ENCODE measurements around the gene SLC26A2.

The SLC26A2 gene

GRCh38 chr5:150000256-150000989, 39.9 kb downstream of the SLC26A2 start, which contains the start of the genes HMGXB3 and TIGD6:
Gene HMGXB3, plus strand, starts transcription at chr5:150000739. Its CDS starts 4,114 bp downstream, at chr5:150004853.
Gene TIGD6, minus strand, starts transcription at chr5:150000654. Its CDS starts 4,306 bp downstream, at chr5:149996348.
- H3K27me3 Mint-ChIP-seq, result no peaks in the 10 kb centered on the region
- H3K4me3 Mint-ChIP-seq, result peak within 1 kb of the TSS; percentile 88
- ATAC-seq, result peak; percentile 97
- H3K9me3 Mint-ChIP-seq, result no peaks in the 10 kb centered on the region
- peaks cover 28% of the 10 kb centered on the region for H3K36me3 Mint-ChIP-seq
- H3K4me1 Mint-ChIP-seq, result peaks cover 46% of the 10 kb centered on the region
- H3K27ac Mint-ChIP-seq, result peak within 1 kb of the TSS; percentile 87

- H3K27me3 Mint-ChIP-seq, result no peaks in the 10 kb centered on the region
- peak overlapping the region; percentile 88 for H3K4me3 Mint-ChIP-seq
- peak; percentile 16 for ATAC-seq
- peaks cover 28% of the 10 kb centered on the region for H3K36me3 Mint-ChIP-seq
- peak overlapping the region; percentile 87 for H3K27ac Mint-ChIP-seq
- peaks cover 46% of the 10 kb centered on the region for H3K4me1 Mint-ChIP-seq
- no peaks in the 10 kb centered on the region for H3K9me3 Mint-ChIP-seq
Measured at GRCh38 chr5:150000990-150001659, 40.6 kb downstream of the SLC26A2 start.

DNA sequence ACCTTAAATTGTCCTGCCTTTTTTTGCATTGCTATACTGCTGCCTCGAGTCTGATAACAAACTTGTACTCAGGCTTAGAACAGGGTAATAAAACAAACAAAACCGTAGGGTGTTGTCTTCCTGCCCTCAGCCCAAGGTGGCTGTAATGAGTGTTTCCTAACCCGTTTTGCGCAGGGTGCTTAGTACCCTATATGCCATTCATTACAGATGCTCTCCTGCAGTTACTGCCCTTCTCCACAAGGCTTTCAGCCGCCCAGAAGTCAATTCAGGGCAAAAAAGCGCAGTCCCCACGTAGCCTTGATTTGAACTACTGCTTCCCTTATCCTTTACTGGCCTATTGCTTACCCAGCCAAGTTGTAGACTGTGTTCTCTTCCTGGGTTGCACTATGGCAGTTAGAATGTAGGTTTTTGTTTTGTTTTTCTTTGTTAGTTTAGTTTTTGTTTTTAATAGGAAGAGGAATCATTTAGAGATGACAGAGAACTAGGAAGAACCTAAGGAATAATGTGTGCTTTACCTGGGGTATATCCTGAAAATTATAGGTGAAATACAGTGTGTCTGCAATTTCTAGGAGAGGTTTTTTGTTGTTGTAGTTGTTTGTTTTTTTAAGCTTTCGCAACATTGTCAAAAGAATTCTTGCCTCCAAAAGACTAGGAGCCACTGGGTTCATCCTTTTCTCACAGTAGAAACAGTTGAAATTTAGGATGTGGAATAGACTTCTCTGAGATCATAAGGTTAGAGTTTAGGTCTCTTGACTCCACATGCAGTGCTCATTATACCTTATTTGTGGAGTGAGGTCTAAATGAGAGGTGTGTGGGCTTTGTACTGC, 41.3 kb downstream of the SLC26A2 start:
- Mint-ChIP-seq H3K4me1 (peaks cover 46% of the 10 kb centered on the region), H3K4me3 (peak overlapping the region; percentile 88), H3K27ac (peak overlapping the region; percentile 87), H3K9me3 (no peaks in the 10 kb centered on the region), H3K27me3 (no peaks in the 10 kb centered on the region), H3K36me3 (peaks cover 29% of the 10 kb centered on the region)
- ATAC-seq, result peak; percentile 70

- no peak overlapping the region for H3K27ac Mint-ChIP-seq
Measured at GRCh38 chr5:150006318-150006717, 45.8 kb downstream of the SLC26A2 start.

GRCh38 chr5:150007050-150007449, 46.5 kb downstream of the SLC26A2 start:
- H3K27ac Mint-ChIP-seq, result no peak overlapping the region
- H3K4me1 Mint-ChIP-seq, result peaks cover 21% of the 10 kb centered on the region

More at GRCh38 chr5:150006318-150006717, 45.8 kb downstream of the SLC26A2 start:
- ATAC-seq, result no peak
- no peak overlapping the region for H3K4me3 Mint-ChIP-seq
- H3K4me1 Mint-ChIP-seq, result peaks cover 28% of the 10 kb centered on the region
- H3K36me3 Mint-ChIP-seq, result peaks cover 67% of the 10 kb centered on the region
- no peaks in the 10 kb centered on the region for H3K9me3 Mint-ChIP-seq
- H3K27me3 Mint-ChIP-seq, result no peaks in the 10 kb centered on the region

DNA sequence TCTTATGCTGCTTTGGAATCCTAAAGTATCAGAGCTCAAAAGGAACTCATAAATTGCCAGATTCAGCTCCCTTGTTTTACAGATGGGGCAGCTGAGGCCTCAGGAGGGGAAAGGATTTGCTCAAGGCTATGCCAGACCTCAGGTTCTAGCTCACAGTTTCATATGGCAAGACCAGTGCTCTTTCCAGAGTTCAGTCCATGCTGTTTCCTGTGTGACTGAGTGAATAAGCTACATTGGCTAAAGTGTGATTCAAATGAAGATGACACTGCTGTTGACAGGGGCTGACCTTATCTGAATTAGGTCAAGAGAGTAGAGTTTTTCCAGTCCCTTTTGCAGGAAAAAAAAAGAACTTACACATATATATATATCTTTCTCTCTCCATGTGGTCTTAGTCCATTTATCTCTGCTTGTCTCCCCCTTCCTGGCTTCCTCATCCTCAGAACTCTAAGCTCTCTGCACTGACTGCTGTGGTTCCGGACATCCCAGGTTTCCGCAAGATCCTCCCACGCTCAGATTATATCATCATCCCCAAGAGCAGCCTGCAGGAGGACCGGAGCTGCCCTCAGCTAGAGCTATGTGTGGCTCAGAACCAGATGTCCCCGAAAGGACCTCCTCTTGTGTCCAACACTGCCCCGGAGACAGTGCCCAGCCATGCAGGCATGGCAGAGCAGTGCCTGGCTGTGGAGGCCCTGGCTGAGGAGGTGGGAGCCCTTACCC, 49.3 kb downstream of the SLC26A2 start:
- Mint-ChIP-seq H3K27ac (no peak overlapping the region), H3K36me3 (peaks cover 85% of the 10 kb centered on the region)
- ATAC-seq, result no peak

More at GRCh38 chr5:150007050-150007449, 46.5 kb downstream of the SLC26A2 start:
- H3K9me3 Mint-ChIP-seq, result no peaks in the 10 kb centered on the region
- peaks cover 71% of the 10 kb centered on the region for H3K36me3 Mint-ChIP-seq
- H3K27me3 Mint-ChIP-seq, result no peaks in the 10 kb centered on the region
- no peak for ATAC-seq
- no peak overlapping the region for H3K4me3 Mint-ChIP-seq

DNA sequence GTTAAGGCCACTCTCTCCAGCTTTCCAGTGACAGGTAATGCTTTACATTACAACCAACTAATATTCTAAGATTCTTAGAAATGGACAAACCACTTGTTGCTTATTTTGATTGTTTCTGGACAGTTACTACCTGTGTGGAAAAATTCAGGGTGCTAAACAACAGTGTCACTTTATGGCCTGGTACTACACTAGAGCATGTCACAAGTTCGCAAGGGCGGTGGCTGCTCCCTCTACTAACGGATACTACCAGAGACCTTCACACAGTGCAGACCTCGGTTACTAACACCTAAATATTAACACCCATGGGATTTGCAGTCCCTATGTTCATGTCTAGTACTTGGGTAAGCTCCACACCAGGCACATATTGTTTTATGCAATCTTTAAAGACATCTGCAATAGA, 53.4 kb downstream of the SLC26A2 start:
- no peak for ATAC-seq
- H3K27ac Mint-ChIP-seq, result no peak overlapping the region
- H3K4me1 Mint-ChIP-seq, result no peaks in the 10 kb centered on the region
- no peak overlapping the region for H3K4me3 Mint-ChIP-seq
- peaks cover 96% of the 10 kb centered on the region for H3K36me3 Mint-ChIP-seq
- no peaks in the 10 kb centered on the region for H3K9me3 Mint-ChIP-seq
- H3K27me3 Mint-ChIP-seq, result no peaks in the 10 kb centered on the region

More for the DNA sequence above, 49.3 kb downstream of the SLC26A2 start:
- Mint-ChIP-seq H3K4me1 (peaks cover 2% of the 10 kb centered on the region), H3K9me3 (no peaks in the 10 kb centered on the region), H3K4me3 (no peak overlapping the region), H3K27me3 (no peaks in the 10 kb centered on the region)

DNA sequence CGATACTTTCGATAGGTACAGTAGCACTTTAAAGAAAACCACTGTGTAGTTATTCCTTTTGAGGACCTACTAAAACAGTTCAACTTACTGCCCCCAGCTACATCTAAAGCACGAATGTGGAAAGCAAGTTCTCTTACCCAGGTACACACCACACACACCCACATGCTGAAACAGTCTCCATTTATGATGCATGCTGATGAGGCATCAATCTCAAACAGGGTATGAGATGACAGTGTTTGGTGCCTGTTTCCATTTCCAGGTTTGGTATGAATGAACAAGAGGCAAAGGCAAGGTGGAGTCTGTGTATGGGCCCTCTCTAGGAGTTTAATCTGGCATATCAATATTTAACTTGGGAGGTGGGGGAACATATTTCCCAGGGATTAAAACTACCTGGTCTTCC, 53.9 kb downstream of the SLC26A2 start:
- Mint-ChIP-seq H3K9me3 (no peaks in the 10 kb centered on the region), H3K4me1 (no peaks in the 10 kb centered on the region), H3K4me3 (no peak overlapping the region), H3K27ac (no peak overlapping the region), H3K27me3 (no peaks in the 10 kb centered on the region), H3K36me3 (peaks cover 97% of the 10 kb centered on the region)
- no peak for ATAC-seq

GRCh38 chr5:150015415-150015814, 54.9 kb downstream of the SLC26A2 start:
- Mint-ChIP-seq H3K4me1 (peaks cover 4% of the 10 kb centered on the region), H3K4me3 (no peak overlapping the region), H3K27ac (no peak overlapping the region), H3K27me3 (no peaks in the 10 kb centered on the region), H3K36me3 (peaks cover 96% of the 10 kb centered on the region), H3K9me3 (no peaks in the 10 kb centered on the region)
- no peak for ATAC-seq

- H3K4me3 Mint-ChIP-seq, result no peak overlapping the region
- no peaks in the 10 kb centered on the region for H3K27me3 Mint-ChIP-seq
- H3K9me3 Mint-ChIP-seq, result no peaks in the 10 kb centered on the region
- H3K4me1 Mint-ChIP-seq, result peaks cover 6% of the 10 kb centered on the region
- no peak for ATAC-seq
- peaks cover 96% of the 10 kb centered on the region for H3K36me3 Mint-ChIP-seq
- no peak overlapping the region for H3K27ac Mint-ChIP-seq
Measured at GRCh38 chr5:150016537-150016936, 56.0 kb downstream of the SLC26A2 start.

GRCh38 chr5:150017226-150018005, 56.9 kb downstream of the SLC26A2 start:
- H3K27ac Mint-ChIP-seq, result no peak overlapping the region
- no peaks in the 10 kb centered on the region for H3K9me3 Mint-ChIP-seq
- ATAC-seq, result no peak
- H3K36me3 Mint-ChIP-seq, result peaks cover 98% of the 10 kb centered on the region
- H3K4me3 Mint-ChIP-seq, result no peak overlapping the region
- no peaks in the 10 kb centered on the region for H3K27me3 Mint-ChIP-seq
- peaks cover 6% of the 10 kb centered on the region for H3K4me1 Mint-ChIP-seq

- no peak overlapping the region for H3K4me3 Mint-ChIP-seq
- ATAC-seq, result no peak
- no peak overlapping the region for H3K27ac Mint-ChIP-seq
- H3K9me3 Mint-ChIP-seq, result no peaks in the 10 kb centered on the region
- H3K27me3 Mint-ChIP-seq, result no peaks in the 10 kb centered on the region
- peaks cover 90% of the 10 kb centered on the region for H3K36me3 Mint-ChIP-seq
- H3K4me1 Mint-ChIP-seq, result peaks cover 6% of the 10 kb centered on the region
Measured at GRCh38 chr5:150020249-150020648, 59.7 kb downstream of the SLC26A2 start.

DNA sequence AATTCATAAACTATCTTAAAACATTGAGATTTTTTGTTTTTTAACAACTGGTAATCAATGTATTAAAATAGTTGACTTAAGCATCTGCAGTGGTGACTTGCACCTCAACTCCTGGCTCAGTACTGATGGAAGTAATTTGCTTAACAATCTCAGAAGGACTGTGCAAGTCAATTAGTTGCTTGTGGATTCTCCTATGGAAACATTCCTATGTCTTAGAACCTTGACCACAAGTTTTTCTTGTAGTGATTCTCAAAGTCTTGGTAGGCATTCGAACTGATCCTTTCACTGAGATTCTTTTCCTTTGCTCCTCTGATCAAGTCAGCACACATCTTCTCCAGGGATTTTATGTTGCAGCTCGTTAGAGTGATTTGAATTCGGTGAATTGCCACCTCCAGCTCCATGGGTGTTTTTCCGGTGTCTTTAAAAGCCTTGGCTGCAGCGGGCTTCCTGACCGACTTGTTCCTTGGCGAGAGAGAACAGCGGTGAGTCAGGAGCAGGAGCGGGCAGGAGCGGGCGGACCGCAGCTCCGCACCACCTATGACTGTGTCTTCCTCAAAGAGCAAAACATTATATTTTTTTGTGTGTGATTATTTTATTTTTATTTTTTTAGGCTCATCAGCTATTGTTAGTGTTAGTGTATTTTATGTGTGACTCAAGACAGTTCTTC, 61.1 kb downstream of the SLC26A2 start:
- Mint-ChIP-seq H3K27me3 (no peaks in the 10 kb centered on the region), H3K9me3 (no peaks in the 10 kb centered on the region), H3K36me3 (peaks cover 84% of the 10 kb centered on the region), H3K27ac (no peak overlapping the region), H3K4me1 (peaks cover 6% of the 10 kb centered on the region), H3K4me3 (no peak overlapping the region)
- no peak for ATAC-seq

DNA sequence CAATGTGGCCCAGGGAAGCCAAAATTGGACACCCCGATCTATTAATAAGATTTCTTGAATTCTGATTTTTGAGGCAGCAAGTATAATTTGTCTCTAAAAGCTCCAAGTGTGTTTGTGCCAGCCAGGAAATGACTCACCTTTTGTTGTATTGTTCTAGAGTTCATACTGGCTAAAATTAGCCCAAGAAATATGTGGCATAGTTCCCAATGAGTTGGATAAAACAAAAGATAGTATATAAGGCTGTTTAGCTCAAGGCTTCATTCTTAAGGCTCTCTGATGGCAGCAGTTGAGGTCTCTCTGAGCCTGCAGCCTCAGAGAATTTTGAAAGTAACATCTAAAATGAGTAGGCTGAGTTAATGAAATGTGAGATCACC, 61.6 kb downstream of the SLC26A2 start:
- no peak overlapping the region for H3K27ac Mint-ChIP-seq
- no peaks in the 10 kb centered on the region for H3K27me3 Mint-ChIP-seq
- no peak for ATAC-seq
- H3K9me3 Mint-ChIP-seq, result no peaks in the 10 kb centered on the region
- no peak overlapping the region for H3K4me3 Mint-ChIP-seq
- peaks cover 6% of the 10 kb centered on the region for H3K4me1 Mint-ChIP-seq
- peaks cover 79% of the 10 kb centered on the region for H3K36me3 Mint-ChIP-seq
